Measurements from ENCODE around the gene ZIC4. TPM values are rescaled to one million over a fixed set of nuclear protein-coding genes. Genes with fewer than 3 reads are reported as not detected.

Gene ZIC4
- total RNA-seq, 4 donors from 2014 or later = 0.19 to 0.47 (median 0.39) TPM; not detected in 1

GRCh38 chr3:147380977-147381376 is 25.4 kb downstream of the ZIC4 start:
- in situ Hi-C loops (cut with MboI; ENCODE audit: low sequenced_read_pairs in 4 of 4) = loop anchor here in 2 of 4 donors (25.0 kb wide), 1 partner anchor 231 kb away; no protein-coding TSS in a partner anchor
- no peaks in the 10 kb centered on the region for H3K36me3 ChIP-seq
- intact Hi-C loops (cut with DNase I; ENCODE audit: low total_unique reads) = loop anchor here (10.0 kb wide), 1 partner anchor 694 kb away; no protein-coding TSS in a partner anchor
- DNase-seq (no peak), ATAC-seq (no peak)
- no peak overlapping the region for H3K4me3 ChIP-seq
- TF ChIP-seq, protein P1, sequence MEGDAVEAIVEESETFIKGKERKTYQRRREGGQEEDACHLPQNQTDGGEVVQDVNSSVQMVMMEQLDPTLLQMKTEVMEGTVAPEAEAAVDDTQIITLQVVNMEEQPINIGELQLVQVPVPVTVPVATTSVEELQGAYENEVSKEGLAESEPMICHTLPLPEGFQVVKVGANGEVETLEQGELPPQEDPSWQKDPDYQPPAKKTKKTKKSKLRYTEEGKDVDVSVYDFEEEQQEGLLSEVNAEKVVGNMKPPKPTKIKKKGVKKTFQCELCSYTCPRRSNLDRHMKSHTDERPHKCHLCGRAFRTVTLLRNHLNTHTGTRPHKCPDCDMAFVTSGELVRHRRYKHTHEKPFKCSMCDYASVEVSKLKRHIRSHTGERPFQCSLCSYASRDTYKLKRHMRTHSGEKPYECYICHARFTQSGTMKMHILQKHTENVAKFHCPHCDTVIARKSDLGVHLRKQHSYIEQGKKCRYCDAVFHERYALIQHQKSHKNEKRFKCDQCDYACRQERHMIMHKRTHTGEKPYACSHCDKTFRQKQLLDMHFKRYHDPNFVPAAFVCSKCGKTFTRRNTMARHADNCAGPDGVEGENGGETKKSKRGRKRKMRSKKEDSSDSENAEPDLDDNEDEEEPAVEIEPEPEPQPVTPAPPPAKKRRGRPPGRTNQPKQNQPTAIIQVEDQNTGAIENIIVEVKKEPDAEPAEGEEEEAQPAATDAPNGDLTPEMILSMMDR (IDR thresholded peaks at IDR 0.05 in 4 of 5, conservative IDR thresholded peaks at IDR 0.05 in 1 of 5) = no peak
- no peak for TF ChIP-seq POLR2A (IDR thresholded peaks at IDR 0.05)
- no peaks in the 10 kb centered on the region for H3K9me3 ChIP-seq
- no peaks in the 10 kb centered on the region for H3K4me1 ChIP-seq
- H3K27me3 ChIP-seq = peaks cover 26 to 52% (median 49%) of the 10 kb centered on the region in 3 donors
- H3K27ac ChIP-seq = no peak overlapping the region

DNA sequence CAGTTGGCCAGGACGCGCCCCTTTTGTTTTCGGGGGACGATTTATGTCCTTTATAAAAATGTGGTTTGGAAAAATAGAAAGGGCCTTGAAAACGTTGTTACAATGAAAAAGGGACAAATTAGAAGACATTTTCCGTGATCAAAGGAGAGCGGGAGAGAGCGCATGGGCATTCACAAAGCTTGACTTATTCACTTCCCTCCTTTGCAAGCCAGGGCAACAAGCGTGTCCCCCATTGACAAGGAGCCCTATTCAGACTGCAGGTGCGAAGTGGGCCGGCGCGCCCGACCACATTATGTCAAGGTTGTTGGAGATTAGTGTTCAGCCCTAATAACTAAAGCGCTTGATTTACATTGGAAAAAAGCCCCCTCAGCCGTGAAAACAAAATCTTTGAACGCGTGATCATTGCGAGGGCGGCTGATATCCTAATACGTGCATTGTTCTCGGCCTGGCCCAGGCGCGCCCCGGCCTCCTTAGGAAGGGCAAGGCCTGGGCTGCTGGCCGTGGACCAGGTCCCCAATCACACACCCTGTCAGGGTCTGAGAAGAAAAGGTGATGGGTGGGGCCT is 25.9 kb downstream of the ZIC4 start:
- TF ChIP-seq POLR2A (IDR thresholded peaks at IDR 0.05) = no peak
- TF ChIP-seq, protein P1 (IDR thresholded peaks at IDR 0.05 in 4 of 5, conservative IDR thresholded peaks at IDR 0.05 in 1 of 5) = no peak
- in situ Hi-C loops (cut with MboI; ENCODE audit: low sequenced_read_pairs in 4 of 4) (loop anchor here in 2 of 4 donors (25.0 kb wide), 1 partner anchor 232 kb away; no protein-coding TSS in a partner anchor), intact Hi-C loops (cut with DNase I; ENCODE audit: low total_unique reads) (loop anchor here (10.0 kb wide), 1 partner anchor 694 kb away; no protein-coding TSS in a partner anchor)
- Histone ChIP-seq H3K9me3 (no peaks in the 10 kb centered on the region), H3K27me3 (peaks cover 26 to 53% (median 50%) of the 10 kb centered on the region in 3 donors), H3K36me3 (no peaks in the 10 kb centered on the region), H3K4me3 (no peak overlapping the region), H3K27ac (no peak overlapping the region), H3K4me1 (no peaks in the 10 kb centered on the region)
- DNase-seq (no peak), ATAC-seq (no peak)

GRCh38 chr3:147379651-147380050 is 26.7 kb downstream of the ZIC4 start:
- Histone ChIP-seq H3K27me3 (peaks cover 31 to 56% (median 51%) of the 10 kb centered on the region in 3 donors), H3K4me3 (no peak overlapping the region), H3K4me1 (no peaks in the 10 kb centered on the region), H3K9me3 (no peaks in the 10 kb centered on the region), H3K27ac (no peak overlapping the region), H3K36me3 (no peaks in the 10 kb centered on the region)
- in situ Hi-C loops (cut with MboI; ENCODE audit: low sequenced_read_pairs in 4 of 4) (loop anchor here in 2 of 4 donors (25.0 kb wide), 1 partner anchor 233 kb away; no protein-coding TSS in a partner anchor), intact Hi-C loops (cut with DNase I; ENCODE audit: low total_unique reads) (loop anchor here (10.0 kb wide), 1 partner anchor 695 kb away; no protein-coding TSS in a partner anchor)
- TF ChIP-seq, protein P1 (IDR thresholded peaks at IDR 0.05 in 4 of 5, conservative IDR thresholded peaks at IDR 0.05 in 1 of 5) = no peak
- no peak for TF ChIP-seq POLR2A (IDR thresholded peaks at IDR 0.05)
- ATAC-seq (no peak), DNase-seq (no peak)

- Histone ChIP-seq H3K27me3 (peaks cover 48 to 75% (median 68%) of the 10 kb centered on the region in 3 donors), H3K36me3 (no peaks in the 10 kb centered on the region), H3K4me3 (no peak overlapping the region), H3K9me3 (no peaks in the 10 kb centered on the region), H3K27ac (no peak overlapping the region), H3K4me1 (no peaks in the 10 kb centered on the region)
- DNase-seq (no peak), ATAC-seq (no peak)
- in situ Hi-C loops (cut with MboI; ENCODE audit: low sequenced_read_pairs in 4 of 4) (loop anchor here in 2 of 4 donors (25.0 kb wide), 1 partner anchor 235 kb away; no protein-coding TSS in a partner anchor), intact Hi-C loops (cut with DNase I; ENCODE audit: low total_unique reads) (no loop called here)
- TF ChIP-seq, protein P1 (IDR thresholded peaks at IDR 0.05 in 4 of 5, conservative IDR thresholded peaks at IDR 0.05 in 1 of 5) = no peak
- no peak for TF ChIP-seq POLR2A (IDR thresholded peaks at IDR 0.05)
These were observed 28.7 kb downstream of the ZIC4 start for GRCh38 chr3:147377412-147378367.
